ENCODE measurements around the gene ATP2B2. TPM values are rescaled to one million over a fixed set of nuclear protein-coding genes. Genes with fewer than 3 reads are reported as not detected.

Gene ATP2B2
- total RNA-seq, 1 donor from 2014 or later = 0.42 TPM

DNA sequence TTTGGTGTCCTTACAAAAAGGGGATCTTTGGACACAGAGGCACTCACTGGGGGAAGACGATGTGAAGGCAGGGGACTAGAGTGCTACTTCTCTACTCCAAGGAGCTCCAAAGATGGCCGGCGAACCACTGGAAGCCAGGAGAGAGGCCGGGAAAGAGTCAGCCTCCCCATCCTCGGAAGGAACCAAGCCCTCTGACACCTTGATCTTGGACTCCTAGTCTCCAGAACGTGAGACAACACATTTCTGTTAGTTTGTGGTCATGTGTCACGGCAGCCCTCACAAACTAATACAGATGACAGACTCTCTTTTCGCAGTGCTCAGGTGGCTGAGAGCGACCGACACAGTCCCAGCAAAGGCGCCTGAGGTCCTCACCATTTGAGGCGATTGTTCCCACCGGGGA lies 24.4 kb upstream of the ATP2B2 start:
- no peak overlapping the region for H3K4me3 Mint-ChIP-seq
- H3K4me1 Mint-ChIP-seq = no peaks in the 10 kb centered on the region
- peaks cover 11% of the 10 kb centered on the region for H3K27me3 Mint-ChIP-seq (ENCODE audit: low read depth)
- H3K36me3 Mint-ChIP-seq (ENCODE audit: low read depth) = no peaks in the 10 kb centered on the region
- no peak overlapping the region for H3K27ac Mint-ChIP-seq (ENCODE audit: unreplicated experiment)
- no peaks in the 10 kb centered on the region for H3K9me3 Mint-ChIP-seq
- TF ChIP-seq, protein P1, sequence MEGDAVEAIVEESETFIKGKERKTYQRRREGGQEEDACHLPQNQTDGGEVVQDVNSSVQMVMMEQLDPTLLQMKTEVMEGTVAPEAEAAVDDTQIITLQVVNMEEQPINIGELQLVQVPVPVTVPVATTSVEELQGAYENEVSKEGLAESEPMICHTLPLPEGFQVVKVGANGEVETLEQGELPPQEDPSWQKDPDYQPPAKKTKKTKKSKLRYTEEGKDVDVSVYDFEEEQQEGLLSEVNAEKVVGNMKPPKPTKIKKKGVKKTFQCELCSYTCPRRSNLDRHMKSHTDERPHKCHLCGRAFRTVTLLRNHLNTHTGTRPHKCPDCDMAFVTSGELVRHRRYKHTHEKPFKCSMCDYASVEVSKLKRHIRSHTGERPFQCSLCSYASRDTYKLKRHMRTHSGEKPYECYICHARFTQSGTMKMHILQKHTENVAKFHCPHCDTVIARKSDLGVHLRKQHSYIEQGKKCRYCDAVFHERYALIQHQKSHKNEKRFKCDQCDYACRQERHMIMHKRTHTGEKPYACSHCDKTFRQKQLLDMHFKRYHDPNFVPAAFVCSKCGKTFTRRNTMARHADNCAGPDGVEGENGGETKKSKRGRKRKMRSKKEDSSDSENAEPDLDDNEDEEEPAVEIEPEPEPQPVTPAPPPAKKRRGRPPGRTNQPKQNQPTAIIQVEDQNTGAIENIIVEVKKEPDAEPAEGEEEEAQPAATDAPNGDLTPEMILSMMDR (conservative IDR thresholded peaks at IDR 0.05) = no peak
- DNase-seq (ENCODE audit: low read depth, low spot score) = no peak

DNA sequence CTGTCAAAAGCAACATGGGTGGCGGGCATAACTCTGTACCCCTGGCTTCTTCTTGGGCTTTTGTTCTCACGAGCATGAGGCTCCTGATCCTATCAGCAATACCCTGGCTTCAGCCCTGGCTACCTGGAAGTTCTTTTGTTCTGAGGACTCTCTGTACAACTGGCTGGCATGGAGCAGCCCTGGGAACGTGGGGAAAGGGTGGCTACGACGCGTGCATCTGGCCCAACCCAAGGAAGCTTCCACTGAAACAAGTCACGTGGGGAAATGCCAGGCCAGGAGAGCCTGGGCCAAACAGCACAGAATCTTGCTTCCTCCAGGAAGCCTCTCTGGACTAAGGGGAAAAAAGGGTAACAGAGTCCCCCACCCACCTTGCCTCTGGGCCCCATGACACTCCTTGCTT lies 22.7 kb upstream of the ATP2B2 start:
- no peak overlapping the region for H3K4me3 Mint-ChIP-seq
- H3K4me1 Mint-ChIP-seq = no peaks in the 10 kb centered on the region
- no peak overlapping the region for H3K27ac Mint-ChIP-seq (ENCODE audit: unreplicated experiment)
- no peak for DNase-seq (ENCODE audit: low read depth, low spot score)
- TF ChIP-seq, protein P1 (conservative IDR thresholded peaks at IDR 0.05) = no peak
- H3K36me3 Mint-ChIP-seq (ENCODE audit: low read depth) = no peaks in the 10 kb centered on the region
- H3K27me3 Mint-ChIP-seq (ENCODE audit: low read depth) = peaks cover 22% of the 10 kb centered on the region
- H3K9me3 Mint-ChIP-seq = no peaks in the 10 kb centered on the region

DNA sequence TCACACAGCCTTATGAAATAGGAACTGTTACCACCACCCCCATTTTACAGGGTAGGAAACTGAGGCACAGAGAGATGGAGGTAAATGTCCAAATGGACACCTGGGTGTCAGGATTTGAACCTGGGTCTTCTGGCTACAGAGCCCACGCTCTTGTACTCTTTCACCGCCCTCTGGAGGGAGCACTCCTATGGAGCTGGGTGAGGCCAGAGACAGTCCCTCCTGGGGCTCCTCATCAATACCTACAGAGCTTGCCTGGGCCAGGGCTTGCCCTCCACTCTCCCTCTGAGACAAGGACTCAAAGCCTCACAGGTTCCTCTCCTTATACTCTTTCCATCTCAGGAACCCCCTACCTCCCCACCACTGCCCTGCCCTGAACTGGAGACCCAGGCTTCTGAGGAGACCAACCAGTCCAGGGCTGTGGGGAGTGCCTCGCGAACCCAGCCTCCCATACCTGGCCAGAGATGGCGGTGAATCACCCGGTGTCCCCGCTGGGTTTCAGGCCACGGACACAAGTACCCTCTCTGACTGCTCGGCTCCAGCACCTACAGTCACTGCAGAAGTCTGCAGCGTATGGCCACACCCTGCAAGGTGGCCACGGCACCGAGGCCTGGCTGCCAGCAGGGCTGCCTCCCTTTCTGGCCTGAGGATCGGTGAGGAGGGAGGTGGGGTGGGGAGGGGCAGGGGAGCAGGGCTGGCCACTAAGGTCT lies 22.1 kb upstream of the ATP2B2 start:
- no peaks in the 10 kb centered on the region for H3K36me3 Mint-ChIP-seq (ENCODE audit: low read depth)
- no peak overlapping the region for H3K27ac Mint-ChIP-seq (ENCODE audit: unreplicated experiment)
- TF ChIP-seq, protein P1 (conservative IDR thresholded peaks at IDR 0.05) = no peak
- no peaks in the 10 kb centered on the region for H3K4me1 Mint-ChIP-seq
- no peak overlapping the region for H3K4me3 Mint-ChIP-seq
- H3K9me3 Mint-ChIP-seq = no peaks in the 10 kb centered on the region
- peaks cover 26% of the 10 kb centered on the region for H3K27me3 Mint-ChIP-seq (ENCODE audit: low read depth)
- DNase-seq (ENCODE audit: low read depth, low spot score) = no peak

DNA sequence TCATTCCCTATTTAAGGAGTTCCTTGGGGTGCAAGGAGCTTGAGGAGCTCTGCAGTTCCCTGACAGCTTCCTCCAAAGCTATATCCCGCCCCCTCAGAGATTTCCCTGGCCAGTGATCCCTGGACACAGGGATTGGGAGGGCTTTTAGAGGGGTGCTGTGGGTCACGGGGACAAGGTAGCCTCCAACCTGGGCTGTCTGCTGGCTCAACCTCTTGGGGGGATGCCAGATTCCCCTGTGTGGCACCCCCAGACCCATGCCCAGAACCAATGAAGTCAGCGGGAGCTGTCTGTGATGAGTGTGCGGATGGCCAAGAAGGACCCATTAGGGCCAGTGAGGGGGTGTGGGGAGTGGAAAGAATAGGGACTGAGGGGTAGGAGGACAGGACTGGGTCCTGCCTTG lies 21.0 kb upstream of the ATP2B2 start:
- Mint-ChIP-seq H3K4me3 (no peak overlapping the region), H3K4me1 (no peaks in the 10 kb centered on the region), H3K9me3 (no peaks in the 10 kb centered on the region), H3K27me3 (ENCODE audit: low read depth) (peaks cover 36% of the 10 kb centered on the region), H3K27ac (ENCODE audit: unreplicated experiment) (no peak overlapping the region), H3K36me3 (ENCODE audit: low read depth) (no peaks in the 10 kb centered on the region)
- TF ChIP-seq, protein P1 (conservative IDR thresholded peaks at IDR 0.05) = no peak
- no peak for DNase-seq (ENCODE audit: low read depth, low spot score)

DNA sequence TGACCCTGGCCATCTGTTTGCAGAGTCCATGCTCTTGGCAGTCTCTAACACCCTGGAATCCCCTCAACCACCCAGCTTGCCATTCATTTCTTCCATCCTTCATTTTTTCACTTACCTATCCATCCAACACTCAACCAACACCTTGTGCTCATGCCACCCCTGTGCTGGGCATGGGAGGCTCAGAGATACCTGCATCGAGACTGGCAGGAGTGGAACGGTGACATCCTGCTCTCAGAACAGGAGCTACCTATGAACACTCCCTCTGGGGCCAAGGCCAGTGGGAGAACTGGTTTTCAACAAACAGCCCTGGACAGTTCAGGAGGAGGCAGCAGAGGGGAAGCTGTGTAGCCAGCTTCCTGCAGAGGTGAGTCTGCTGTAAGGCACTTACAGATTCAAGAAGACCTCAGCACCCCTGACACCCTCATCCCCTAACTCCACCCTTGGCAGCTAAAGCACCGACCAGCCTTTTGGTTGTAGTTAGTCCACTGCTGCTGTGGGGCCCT lies 19.5 kb upstream of the ATP2B2 start:
- DNase-seq (ENCODE audit: low read depth, low spot score) = no peak
- no peaks in the 10 kb centered on the region for H3K9me3 Mint-ChIP-seq
- no peaks in the 10 kb centered on the region for H3K36me3 Mint-ChIP-seq (ENCODE audit: low read depth)
- TF ChIP-seq, protein P1 (conservative IDR thresholded peaks at IDR 0.05) = no peak
- H3K27ac Mint-ChIP-seq (ENCODE audit: unreplicated experiment) = no peak overlapping the region
- H3K27me3 Mint-ChIP-seq (ENCODE audit: low read depth) = peaks cover 37% of the 10 kb centered on the region
- no peaks in the 10 kb centered on the region for H3K4me1 Mint-ChIP-seq
- H3K4me3 Mint-ChIP-seq = no peak overlapping the region

All from neural crest cell (in vitro differentiated cells).